Neutrophil (primary cell): ENCODE data around the gene ATP2A3.

Experiments
- H3K27ac ChIP-seq: fragments of 200-600 bp; sonication (generic); 2 replicates; pipeline ENCODE4 v1.5.1; 2016; ENCODE audit warnings: mild to moderate bottlenecking, moderate library complexity
- H3K27me3 ChIP-seq: fragments of 200-600 bp; sonication (generic); 2 replicates; pipeline ENCODE4 v1.6.0; 2016; ENCODE audit warnings: mild to moderate bottlenecking
- H3K36me3 ChIP-seq: fragments of 200-600 bp; sonication (generic); 2 replicates; pipeline ENCODE4 v1.5.1; 2017
- H3K4me1 ChIP-seq, 2 experiments: fragments of 200-600 bp in 1 of 2; sonication (generic) in 1 of 2; 1 replicate in 1 of 2; 2 replicates in 1 of 2; pipeline versions ENCODE4 v1.5.1 to v1.6.1; 2013 to 2016; ENCODE audit warnings: low read depth in 1 of 2, low read length in 1 of 2, mild to moderate bottlenecking in 1 of 2, moderate library complexity in 1 of 2; ENCODE audit not compliant: control insufficient read depth in 1 of 2, insufficient read depth in 1 of 2
- H3K4me3 ChIP-seq, 2 experiments: fragments of 200-600 bp in 1 of 2; sonication (generic) in 1 of 2; 1 replicate in 1 of 2; 2 replicates in 1 of 2; pipeline ENCODE4 v1.5.1; 2013 to 2016; ENCODE audit warnings: low read depth in 1 of 2, low read length in 1 of 2, mild to moderate bottlenecking in 1 of 2, moderate library complexity in 1 of 2
- H3K9me3 ChIP-seq: fragments of 200-600 bp; sonication (generic); 2 replicates; pipeline ENCODE4 v1.5.1; 2016
- CTCF ChIP-seq: fragments of 200-600 bp; sonication (generic); IDR thresholded peaks from 2 replicates; pipeline ENCODE4 v1.5.1; 2016; ENCODE audit warnings: antibody characterized with exemption

Gene ATP2A3

GRCh38 chr17:3921502-3922319 is 42.5 kb downstream of the ATP2A3 start:
- Histone ChIP-seq H3K4me3 (no peak overlapping the region), H3K4me1 (peaks cover 21 to 24% of the 10 kb centered on the region in 2 experiments), H3K36me3 (peaks cover 39% of the 10 kb centered on the region), H3K27me3 (no peaks in the 10 kb centered on the region), H3K27ac (peak overlapping the region; percentile 5), H3K9me3 (no peaks in the 10 kb centered on the region)
- TF ChIP-seq CTCF = no peak

- H3K4me3 ChIP-seq = no peak overlapping the region
- peaks cover 32% of the 10 kb centered on the region for H3K36me3 ChIP-seq
- TF ChIP-seq CTCF = no peak
- H3K27ac ChIP-seq = peak overlapping the region; percentile 5
- no peaks in the 10 kb centered on the region for H3K27me3 ChIP-seq
- H3K4me1 ChIP-seq = peaks cover 25 to 27% of the 10 kb centered on the region in 2 experiments
- H3K9me3 ChIP-seq = no peaks in the 10 kb centered on the region
Measured at GRCh38 chr17:3921006-3921405, 43.2 kb downstream of the ATP2A3 start.

GRCh38 chr17:3919123-3919624 is 45.1 kb downstream of the ATP2A3 start:
- peak overlapping the region; percentile 99 for H3K27ac ChIP-seq
- peaks cover 32 to 39% of the 10 kb centered on the region in 2 experiments for H3K4me1 ChIP-seq
- H3K4me3 ChIP-seq = no peak overlapping the region
- no peak for TF ChIP-seq CTCF
- peaks cover 13% of the 10 kb centered on the region for H3K36me3 ChIP-seq
- H3K9me3 ChIP-seq = no peaks in the 10 kb centered on the region
- no peaks in the 10 kb centered on the region for H3K27me3 ChIP-seq

- Histone ChIP-seq H3K27me3 (no peaks in the 10 kb centered on the region), H3K4me1 (peaks cover 39 to 45% of the 10 kb centered on the region in 2 experiments), H3K36me3 (peaks cover 10% of the 10 kb centered on the region), H3K9me3 (no peaks in the 10 kb centered on the region), H3K27ac (peak overlapping the region; percentile 99), H3K4me3 (no peak overlapping the region)
- no peak for TF ChIP-seq CTCF
Measured at GRCh38 chr17:3918372-3919122, 45.7 kb downstream of the ATP2A3 start.

- peak overlapping the region; percentile 99 for H3K27ac ChIP-seq
- H3K4me3 ChIP-seq = peak overlapping the region; percentile 93 to 99
- no peak for TF ChIP-seq CTCF
- no peaks in the 10 kb centered on the region for H3K9me3 ChIP-seq
- H3K27me3 ChIP-seq = no peaks in the 10 kb centered on the region
- H3K4me1 ChIP-seq = peaks cover 49 to 56% of the 10 kb centered on the region in 2 experiments
- peaks cover 11% of the 10 kb centered on the region for H3K36me3 ChIP-seq
Measured at GRCh38 chr17:3917391-3917931, 46.8 kb downstream of the ATP2A3 start.
